ENCODE results near the gene PRKAG2.

PRKAG2 gene

DNA sequence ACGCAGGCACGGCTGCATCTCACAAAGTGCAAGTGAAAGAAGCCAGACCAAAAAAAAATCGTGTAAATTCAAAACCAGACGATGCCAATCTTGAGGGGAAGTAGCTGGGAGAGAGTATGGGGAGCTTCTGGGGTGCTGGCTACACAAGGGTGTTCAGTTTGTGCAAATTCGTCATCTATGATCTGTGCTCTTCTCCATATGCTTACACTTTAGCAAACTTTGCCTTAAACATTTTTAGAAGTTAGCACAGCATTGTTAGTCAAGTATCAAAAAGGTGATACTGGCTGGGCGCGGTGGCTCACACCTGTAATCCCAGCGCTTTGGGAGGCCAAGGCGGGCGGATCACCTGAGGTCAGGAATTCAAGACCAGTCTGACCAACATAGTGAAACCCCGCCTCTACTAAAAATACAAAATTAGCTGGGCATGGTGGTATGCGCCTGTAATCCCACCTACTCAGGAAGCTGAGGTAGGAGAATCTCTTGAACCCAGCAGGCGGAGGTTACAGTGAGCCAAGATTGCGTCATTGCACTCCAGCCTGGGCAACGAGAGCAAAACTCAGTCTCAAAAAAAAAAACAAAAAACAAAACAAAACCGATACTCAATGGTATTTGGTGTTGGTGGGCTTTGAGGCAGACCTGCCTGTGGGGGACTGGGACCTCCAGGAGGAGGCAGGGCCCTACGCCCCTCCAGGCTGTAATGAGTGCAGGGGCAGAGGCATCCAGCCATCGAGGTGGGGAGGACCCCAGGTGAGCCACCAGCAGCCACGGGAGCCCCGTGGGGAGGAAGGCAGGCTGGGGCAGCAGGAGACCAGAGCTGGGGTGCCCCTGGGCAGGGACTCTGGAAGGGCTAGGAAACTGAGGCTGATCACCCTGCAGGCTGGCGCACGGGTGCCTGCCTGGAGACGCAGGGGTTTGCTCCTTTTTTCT is 150.0 kb downstream of the PRKAG2 start:
- ATAC-seq (no peak), DNase-seq (ENCODE audit: low spot score in 2 of 2) (peak in 1 of 2 donors; percentile 54)
- Mint-ChIP-seq H3K4me3 (peak overlapping the region; percentile 20), H3K4me1 (peaks cover 18% of the 10 kb centered on the region), H3K9me3 (no peaks in the 10 kb centered on the region), H3K27ac (peak overlapping the region; percentile 95), H3K36me3 (no peaks in the 10 kb centered on the region)

DNA sequence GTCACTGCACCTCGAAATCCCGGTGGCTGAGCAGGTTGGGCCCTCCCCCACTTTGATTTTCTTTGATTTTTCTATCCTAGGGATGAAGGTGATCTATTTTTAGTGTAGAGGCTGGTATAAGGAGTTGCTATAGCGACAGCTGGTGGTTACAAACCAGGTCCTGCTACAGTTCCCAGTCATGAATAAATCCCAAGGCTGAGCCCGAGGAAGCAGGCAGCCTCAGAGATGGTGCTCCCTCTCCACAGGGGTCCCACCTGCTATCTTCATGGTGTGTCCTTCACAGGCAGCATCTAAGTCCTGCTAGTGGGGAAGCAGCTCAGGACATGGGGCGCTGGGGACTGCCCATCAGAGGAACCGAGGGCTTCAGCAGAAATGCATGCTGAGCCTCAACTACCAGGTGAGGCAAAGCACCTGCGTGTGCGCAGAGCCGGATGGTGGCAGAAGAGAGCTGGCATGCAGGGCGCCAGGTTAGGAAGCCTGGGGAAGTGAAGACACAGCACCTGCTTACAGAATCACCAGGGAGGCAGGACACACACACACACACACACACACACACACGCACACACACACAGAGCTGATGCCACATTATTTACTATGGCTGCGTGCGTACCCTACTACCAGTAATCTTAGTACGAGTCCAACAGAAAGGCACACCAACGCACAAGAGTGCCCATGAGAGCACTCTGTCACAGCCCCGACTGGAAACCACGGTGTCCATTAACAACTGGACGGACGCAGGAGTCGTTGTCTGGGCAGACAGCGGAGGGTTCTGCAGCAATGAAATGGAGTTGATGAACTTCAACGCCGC is 150.9 kb downstream of the PRKAG2 start:
- peak overlapping the region; percentile 95 for H3K27ac Mint-ChIP-seq

GRCh38 chr7:151724920-151725584 is 151.9 kb downstream of the PRKAG2 start:
- peaks cover 18% of the 10 kb centered on the region for H3K4me1 Mint-ChIP-seq
- ATAC-seq (no peak), DNase-seq (ENCODE audit: low spot score in 2 of 2) (no peak)
- no peak overlapping the region for H3K4me3 Mint-ChIP-seq
- H3K36me3 Mint-ChIP-seq, result no peaks in the 10 kb centered on the region
- H3K9me3 Mint-ChIP-seq, result no peaks in the 10 kb centered on the region
- no peak overlapping the region for H3K27ac Mint-ChIP-seq

More for the DNA sequence above, 150.9 kb downstream of the PRKAG2 start:
- Mint-ChIP-seq H3K36me3 (no peaks in the 10 kb centered on the region), H3K4me3 (no peak overlapping the region), H3K9me3 (no peaks in the 10 kb centered on the region), H3K4me1 (peaks cover 18% of the 10 kb centered on the region)
- DNase-seq (ENCODE audit: low spot score in 2 of 2) (no peak), ATAC-seq (no peak)

DNA sequence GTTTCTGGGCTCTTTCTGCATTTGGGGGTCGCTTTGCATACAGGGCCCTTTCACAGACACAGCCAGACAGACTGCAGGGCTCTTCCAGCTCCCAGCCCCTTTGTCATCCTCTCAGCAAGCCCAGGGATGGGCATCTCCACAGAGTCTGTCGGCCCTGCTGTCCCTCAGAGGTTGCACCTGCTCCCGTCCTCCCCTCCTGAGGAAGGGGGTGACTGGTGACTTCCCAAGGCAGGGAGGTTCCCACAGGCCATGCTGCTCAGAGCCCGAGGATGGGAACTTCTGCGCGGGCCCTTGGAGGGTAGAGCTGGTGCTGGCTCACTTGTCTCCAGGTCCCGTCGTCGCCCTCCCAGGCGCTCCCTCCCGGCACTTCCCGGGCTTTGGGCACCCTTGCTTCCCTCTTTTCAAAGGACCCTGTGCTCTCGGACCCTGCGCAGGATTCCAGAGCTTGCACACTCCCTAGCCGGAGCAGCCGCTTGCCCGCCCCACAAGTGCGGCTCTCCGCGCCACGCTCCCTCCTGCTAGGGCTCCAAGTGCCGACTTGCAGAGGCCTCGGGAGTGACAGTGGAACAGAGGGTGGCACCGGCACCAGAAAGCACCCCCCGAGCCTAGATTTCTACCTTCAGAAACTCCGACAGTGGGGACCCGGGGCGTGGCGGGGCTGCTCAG is 152.5 kb downstream of the PRKAG2 start:
- H3K4me3 Mint-ChIP-seq, result no peak overlapping the region
- ATAC-seq, result no peak
- H3K9me3 Mint-ChIP-seq, result no peaks in the 10 kb centered on the region
- H3K4me1 Mint-ChIP-seq, result peaks cover 25% of the 10 kb centered on the region
- H3K27ac Mint-ChIP-seq, result peak overlapping the region; percentile 14
- H3K36me3 Mint-ChIP-seq, result no peaks in the 10 kb centered on the region
- DNase-seq (ENCODE audit: low spot score in 2 of 2), result no peak

DNA sequence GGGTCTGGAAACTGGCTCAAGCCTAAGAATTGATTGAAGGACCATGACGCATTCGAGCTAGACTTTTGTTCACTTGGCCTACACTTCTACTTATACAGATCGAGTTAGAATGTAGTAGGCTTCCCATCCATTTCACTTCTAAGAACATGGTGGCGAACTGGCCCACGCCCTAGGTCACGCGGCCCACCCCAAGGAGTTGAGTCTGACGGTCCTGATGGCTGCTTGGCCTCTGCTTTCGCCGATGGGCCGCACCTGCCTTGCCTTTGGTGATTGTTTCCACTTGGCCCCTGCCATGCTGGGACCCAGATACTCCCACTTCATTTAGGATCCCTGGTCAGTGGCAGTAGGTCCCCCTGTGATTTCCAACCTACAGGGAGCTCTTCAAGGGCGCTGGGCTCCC is 153.6 kb downstream of the PRKAG2 start:
- Mint-ChIP-seq H3K9me3 (no peaks in the 10 kb centered on the region), H3K36me3 (no peaks in the 10 kb centered on the region), H3K4me1 (peaks cover 20% of the 10 kb centered on the region)

GRCh38 chr7:151722533-151722932 is 154.4 kb downstream of the PRKAG2 start:
- peak overlapping the region; percentile 41 for H3K27ac Mint-ChIP-seq
- no peak overlapping the region for H3K4me3 Mint-ChIP-seq
- no peaks in the 10 kb centered on the region for H3K9me3 Mint-ChIP-seq
- H3K36me3 Mint-ChIP-seq, result no peaks in the 10 kb centered on the region
- H3K4me1 Mint-ChIP-seq, result peaks cover 14% of the 10 kb centered on the region
- ATAC-seq, result no peak
- DNase-seq (ENCODE audit: low spot score in 2 of 2), result no peak

More for the DNA sequence above, 153.6 kb downstream of the PRKAG2 start:
- Mint-ChIP-seq H3K4me3 (no peak overlapping the region), H3K27ac (no peak overlapping the region)
- ATAC-seq (no peak), DNase-seq (ENCODE audit: low spot score in 2 of 2) (no peak)

DNA sequence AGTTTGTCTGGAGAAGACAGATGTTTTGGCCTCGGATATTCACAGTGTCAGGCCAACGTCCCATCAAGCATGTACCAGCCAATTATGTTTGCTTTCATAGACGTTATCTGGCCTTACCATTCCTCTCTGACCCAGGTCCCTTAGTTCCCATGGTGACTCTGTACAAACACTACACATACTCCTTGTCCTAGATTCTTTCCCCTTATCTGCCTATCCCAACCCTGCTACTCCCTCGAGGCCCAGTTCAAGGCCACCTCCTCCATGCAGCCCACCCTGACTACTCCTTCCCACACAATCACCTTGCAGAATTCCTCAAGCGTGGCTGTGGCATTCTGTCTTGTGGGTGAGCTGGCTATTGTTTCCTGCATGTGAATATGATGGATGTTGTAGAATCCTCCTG is 155.2 kb downstream of the PRKAG2 start:
- H3K36me3 Mint-ChIP-seq, result no peaks in the 10 kb centered on the region
- H3K4me1 Mint-ChIP-seq, result peaks cover 14% of the 10 kb centered on the region
- DNase-seq (ENCODE audit: low spot score in 2 of 2) (no peak), ATAC-seq (no peak)
- H3K27ac Mint-ChIP-seq, result peak overlapping the region; percentile 41
- no peak overlapping the region for H3K4me3 Mint-ChIP-seq
- no peaks in the 10 kb centered on the region for H3K9me3 Mint-ChIP-seq

DNA sequence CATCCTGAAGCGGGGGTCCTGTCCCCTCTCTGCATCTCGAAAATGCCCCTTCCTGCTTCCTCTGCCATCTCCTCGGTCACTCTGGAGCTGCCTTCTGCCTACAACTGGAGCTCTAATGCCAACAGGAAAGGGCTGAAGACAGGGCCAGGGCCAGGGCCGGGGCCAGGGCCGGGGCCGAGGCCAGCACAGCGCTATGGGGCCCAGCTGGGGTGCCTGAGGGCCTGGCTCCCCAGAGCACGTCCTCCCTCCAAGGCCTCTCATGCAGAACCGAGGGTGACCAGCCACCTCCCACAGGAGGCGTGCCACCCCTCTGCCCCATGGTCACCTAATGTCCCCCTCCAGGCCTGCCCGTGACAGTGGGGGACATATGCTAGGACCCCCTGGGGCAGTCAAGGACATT is 155.7 kb downstream of the PRKAG2 start:
- Mint-ChIP-seq H3K27ac (peak overlapping the region; percentile 41), H3K9me3 (no peaks in the 10 kb centered on the region), H3K4me3 (no peak overlapping the region), H3K4me1 (peaks cover 14% of the 10 kb centered on the region), H3K36me3 (no peaks in the 10 kb centered on the region)
- DNase-seq (ENCODE audit: low spot score in 2 of 2), result no peak
- peak; percentile 14 for ATAC-seq

DNA sequence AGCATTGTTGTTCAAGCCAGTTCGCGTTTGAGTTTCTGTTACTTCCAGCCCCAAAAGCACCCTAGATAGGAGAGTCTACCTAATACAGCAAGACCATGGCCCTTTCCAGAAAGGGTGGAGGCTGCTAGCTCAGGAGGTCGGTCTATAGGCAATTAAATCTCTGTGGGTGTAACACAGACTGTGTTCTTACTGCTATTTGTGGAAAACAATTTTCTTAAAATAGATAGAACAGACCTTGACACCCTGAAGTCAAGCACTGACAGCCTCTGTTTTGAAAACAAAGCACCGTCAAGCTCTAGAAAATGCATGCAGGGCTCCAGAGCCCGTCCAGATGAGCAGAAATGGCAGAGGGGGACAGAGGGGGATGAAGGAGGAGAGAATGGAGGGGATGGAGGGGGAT is 156.6 kb downstream of the PRKAG2 start:
- Mint-ChIP-seq H3K9me3 (no peaks in the 10 kb centered on the region), H3K36me3 (no peaks in the 10 kb centered on the region), H3K27ac (peak overlapping the region; percentile 43), H3K4me3 (no peak overlapping the region), H3K4me1 (peaks cover 12% of the 10 kb centered on the region)
- ATAC-seq, result no peak
- DNase-seq (ENCODE audit: low spot score in 2 of 2), result no peak

- Mint-ChIP-seq H3K27ac (peak overlapping the region; percentile 43), H3K4me3 (no peak overlapping the region), H3K9me3 (no peaks in the 10 kb centered on the region), H3K36me3 (no peaks in the 10 kb centered on the region), H3K4me1 (peaks cover 8% of the 10 kb centered on the region)
- DNase-seq (ENCODE audit: low spot score in 2 of 2) (no peak), ATAC-seq (no peak)
Observed at GRCh38 chr7:151719897-151720242, 157.0 kb downstream of the PRKAG2 start.

DNA sequence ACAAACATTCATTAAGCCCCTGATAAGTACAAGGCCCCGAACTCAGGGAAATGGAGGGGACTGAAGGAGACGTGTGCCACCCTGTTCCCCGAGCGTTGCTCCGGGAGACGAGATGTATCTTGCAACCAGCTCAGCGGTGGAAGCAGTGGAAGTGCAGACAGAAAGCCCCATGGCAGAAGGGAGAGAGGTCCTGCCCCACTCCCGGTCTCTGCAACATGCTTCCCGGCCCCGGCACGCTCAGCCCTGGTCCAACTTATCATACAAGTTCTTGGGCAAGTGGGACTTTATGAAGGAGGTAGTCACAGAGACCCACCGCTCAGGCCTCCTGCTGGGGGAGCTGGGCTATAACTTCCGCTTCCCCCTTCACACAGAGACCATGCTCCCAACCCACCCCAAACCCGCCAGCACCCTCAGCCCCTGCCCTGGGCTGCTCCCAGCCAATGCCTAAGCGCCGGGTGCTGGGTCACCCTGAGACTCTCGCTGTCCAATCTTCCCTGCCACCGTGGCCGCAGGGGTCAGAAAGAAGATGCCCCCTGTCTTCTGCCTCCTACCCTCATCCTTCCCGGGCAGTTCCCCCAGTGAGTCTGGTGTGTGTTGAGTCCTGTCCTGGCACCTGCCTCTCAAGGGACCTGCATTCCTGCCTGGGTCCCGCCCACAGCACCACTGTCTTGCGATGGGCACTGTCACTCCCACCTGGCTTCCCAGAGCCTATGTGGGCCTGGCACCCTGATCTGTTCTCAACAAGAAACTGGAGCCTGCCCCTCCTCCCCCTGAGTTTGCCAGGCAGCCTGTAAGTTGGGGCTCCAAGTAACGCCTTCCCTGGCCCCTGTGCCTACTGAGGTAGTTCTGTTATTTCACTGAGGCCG is 157.7 kb downstream of the PRKAG2 start:
- Mint-ChIP-seq H3K27ac (peak overlapping the region; percentile 43), H3K4me3 (no peak overlapping the region)
- ATAC-seq, result no peak

GRCh38 chr7:151717918-151718317 is 159.0 kb downstream of the PRKAG2 start:
- ATAC-seq (no peak), DNase-seq (ENCODE audit: low spot score in 2 of 2) (no peak)
- no peaks in the 10 kb centered on the region for H3K9me3 Mint-ChIP-seq
- H3K36me3 Mint-ChIP-seq, result no peaks in the 10 kb centered on the region
- H3K4me3 Mint-ChIP-seq, result no peak overlapping the region
- peaks cover 7% of the 10 kb centered on the region for H3K4me1 Mint-ChIP-seq
- H3K27ac Mint-ChIP-seq, result peak overlapping the region; percentile 40

More for the DNA sequence above, 157.7 kb downstream of the PRKAG2 start:
- no peak for DNase-seq (ENCODE audit: low spot score in 2 of 2)
- Mint-ChIP-seq H3K9me3 (no peaks in the 10 kb centered on the region), H3K36me3 (no peaks in the 10 kb centered on the region), H3K4me1 (peaks cover 7% of the 10 kb centered on the region)

DNA sequence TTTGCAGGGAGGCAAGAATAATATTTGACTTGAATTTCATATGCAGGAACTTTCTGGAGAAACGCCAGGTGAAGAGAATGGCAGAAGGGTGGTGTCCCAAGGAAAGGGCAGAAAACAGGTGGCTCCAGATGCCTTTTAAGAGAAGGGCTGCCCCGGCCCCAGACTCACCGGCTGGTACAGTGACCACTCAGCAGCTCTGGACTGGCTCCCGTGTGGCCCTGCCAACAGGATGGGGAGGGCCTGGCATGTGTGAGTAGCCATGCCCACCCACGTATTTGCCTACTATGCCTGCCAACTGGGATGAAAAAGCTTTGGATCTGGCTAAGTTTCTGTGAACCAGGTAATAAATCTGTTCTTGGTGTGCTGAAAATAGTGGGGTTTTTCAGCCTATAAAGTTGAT is 159.5 kb downstream of the PRKAG2 start:
- no peak overlapping the region for H3K27ac Mint-ChIP-seq
- H3K4me3 Mint-ChIP-seq, result no peak overlapping the region
- no peaks in the 10 kb centered on the region for H3K36me3 Mint-ChIP-seq
- H3K9me3 Mint-ChIP-seq, result no peaks in the 10 kb centered on the region
- no peak for ATAC-seq
- peaks cover 12% of the 10 kb centered on the region for H3K4me1 Mint-ChIP-seq
- DNase-seq (ENCODE audit: low spot score in 2 of 2), result no peak

- Mint-ChIP-seq H3K36me3 (no peaks in the 10 kb centered on the region), H3K4me3 (no peak overlapping the region), H3K9me3 (no peaks in the 10 kb centered on the region), H3K27ac (no peak overlapping the region), H3K4me1 (peaks cover 17% of the 10 kb centered on the region)
- no peak for DNase-seq (ENCODE audit: low spot score in 2 of 2)
- ATAC-seq, result no peak
Observed at GRCh38 chr7:151716323-151716722, 160.6 kb downstream of the PRKAG2 start.

Data from stimulated activated effector memory CD8-positive, alpha-beta T cell treated with anti-CD3 and anti-CD28 coated beads, Interleukin-12 subunit alpha, Interleukin-12 subunit beta, amount 100 ng/mL, for 72 hours (primary cell).